ENCODE data around the gene ANO1. TPM values are rescaled to one million over a fixed set of nuclear protein-coding genes. Genes with fewer than 3 reads are reported as not detected.
A peak's percentile ranks its signal among the peaks of the same experiment; 100 is the strongest.

The ANO1 gene
- total and polyA plus RNA-seq, 12 donors = 0.67 to 6.7 (median 2.2) TPM

DNA sequence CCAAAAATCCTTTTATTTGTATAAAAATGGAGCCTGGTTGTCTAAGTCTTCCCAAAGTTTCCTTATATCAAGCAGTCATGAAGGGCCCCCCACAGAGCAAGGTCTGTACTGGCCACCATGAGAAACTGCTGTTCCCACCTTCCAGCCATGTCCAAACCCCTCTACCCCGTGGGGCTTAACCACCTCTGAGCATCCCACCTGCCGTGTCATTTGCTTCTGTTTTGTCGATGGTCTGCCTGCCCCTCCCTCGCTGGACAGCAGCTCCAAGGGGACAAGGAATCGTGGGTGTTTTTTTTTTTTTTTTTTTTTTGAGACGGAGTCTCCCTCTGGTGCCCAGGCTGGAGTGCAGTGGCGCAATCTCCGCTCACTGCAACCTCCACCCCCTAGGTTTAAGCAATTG, 11.1 kb upstream of the ANO1 start:
- DNase-seq = peak in 1 of 7 donors; percentile 5
- H3K9me3 ChIP-seq (replicated peaks in 1 of 3) = no peaks in the 10 kb centered on the region
- no peak for TF ChIP-seq POLR2A (IDR thresholded peaks at IDR 0.05)
- TF ChIP-seq, protein P1, sequence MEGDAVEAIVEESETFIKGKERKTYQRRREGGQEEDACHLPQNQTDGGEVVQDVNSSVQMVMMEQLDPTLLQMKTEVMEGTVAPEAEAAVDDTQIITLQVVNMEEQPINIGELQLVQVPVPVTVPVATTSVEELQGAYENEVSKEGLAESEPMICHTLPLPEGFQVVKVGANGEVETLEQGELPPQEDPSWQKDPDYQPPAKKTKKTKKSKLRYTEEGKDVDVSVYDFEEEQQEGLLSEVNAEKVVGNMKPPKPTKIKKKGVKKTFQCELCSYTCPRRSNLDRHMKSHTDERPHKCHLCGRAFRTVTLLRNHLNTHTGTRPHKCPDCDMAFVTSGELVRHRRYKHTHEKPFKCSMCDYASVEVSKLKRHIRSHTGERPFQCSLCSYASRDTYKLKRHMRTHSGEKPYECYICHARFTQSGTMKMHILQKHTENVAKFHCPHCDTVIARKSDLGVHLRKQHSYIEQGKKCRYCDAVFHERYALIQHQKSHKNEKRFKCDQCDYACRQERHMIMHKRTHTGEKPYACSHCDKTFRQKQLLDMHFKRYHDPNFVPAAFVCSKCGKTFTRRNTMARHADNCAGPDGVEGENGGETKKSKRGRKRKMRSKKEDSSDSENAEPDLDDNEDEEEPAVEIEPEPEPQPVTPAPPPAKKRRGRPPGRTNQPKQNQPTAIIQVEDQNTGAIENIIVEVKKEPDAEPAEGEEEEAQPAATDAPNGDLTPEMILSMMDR (IDR thresholded peaks at IDR 0.05) = no peak
- peaks cover 7% of the 10 kb centered on the region for H3K27me3 ChIP-seq
- no peaks in the 10 kb centered on the region for H3K36me3 ChIP-seq (replicated peaks in 1 of 2)
- intact Hi-C loops (cut with DNase I) = no loop called here
- no peak overlapping the region for H3K27ac ChIP-seq
- H3K4me1 ChIP-seq (replicated peaks in 1 of 2) = no peaks in the 10 kb centered on the region
- no peak overlapping the region for H3K4me3 ChIP-seq
- 86 to 91% (median 87%) methylated on average over 6 to 8 of the region's 8 CpGs for WGBS, 4 donors

DNA sequence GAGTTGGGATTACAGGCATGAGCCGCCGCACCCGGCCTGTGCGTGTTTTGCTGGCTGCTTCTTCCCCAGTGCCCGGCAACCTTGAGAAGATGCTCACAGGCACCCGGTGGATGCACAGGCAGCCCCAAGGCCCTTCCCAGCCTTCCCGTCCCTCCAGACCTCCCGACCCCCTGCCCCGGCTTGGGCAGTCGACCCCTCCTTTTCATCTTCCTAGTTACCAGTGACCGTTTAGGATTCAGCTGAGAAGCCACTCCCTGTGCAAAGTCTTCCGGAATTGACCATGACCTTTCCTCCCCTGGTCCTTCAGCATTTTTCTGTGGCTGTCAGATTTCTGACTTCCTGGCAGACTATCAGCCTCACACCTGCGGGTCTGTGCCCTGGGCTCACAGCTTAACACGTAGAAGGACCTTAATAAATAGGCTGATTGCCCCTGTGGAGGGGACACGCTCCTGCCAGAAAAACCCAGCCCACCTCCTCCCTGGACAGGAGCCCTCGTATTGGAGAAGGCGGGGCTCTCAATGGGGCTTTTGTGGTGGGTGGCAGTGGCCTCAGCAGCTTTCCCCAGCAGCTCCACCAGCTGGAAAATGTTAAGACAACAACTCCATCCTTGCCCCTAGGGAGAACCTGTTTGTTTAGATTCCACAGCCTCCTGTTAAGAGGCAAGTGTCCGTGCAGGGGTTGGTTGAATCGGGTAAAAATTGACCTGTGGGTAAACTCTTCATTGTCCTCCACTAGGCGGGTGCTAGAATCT, 10.4 kb upstream of the ANO1 start:
- H3K27me3 ChIP-seq = peaks cover 12% of the 10 kb centered on the region

DNA sequence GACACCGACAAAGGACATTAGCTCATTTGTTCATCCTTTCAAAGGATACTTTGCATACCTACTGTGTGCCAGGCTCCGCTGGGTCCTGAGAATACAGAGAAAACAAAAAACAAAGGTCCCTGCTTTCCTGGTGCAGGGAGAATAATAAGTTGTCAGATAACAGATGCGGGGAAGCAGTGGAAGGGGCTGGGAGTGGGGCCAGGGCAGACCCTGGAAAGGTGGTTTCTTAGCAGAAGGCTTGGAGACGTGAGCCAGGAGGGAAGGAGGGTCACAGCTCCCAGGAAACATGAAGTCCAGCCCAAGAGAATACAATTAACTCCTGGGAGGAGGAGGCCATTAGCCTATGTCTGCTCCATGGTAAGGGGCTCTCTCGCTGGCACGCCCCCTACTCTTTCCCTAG, 9.8 kb upstream of the ANO1 start:
- Histone ChIP-seq H3K36me3 (replicated peaks in 1 of 2) (no peaks in the 10 kb centered on the region), H3K9me3 (replicated peaks in 1 of 3) (no peaks in the 10 kb centered on the region), H3K4me3 (no peak overlapping the region), H3K27me3 (peaks cover 12% of the 10 kb centered on the region), H3K27ac (no peak overlapping the region), H3K4me1 (replicated peaks in 1 of 2) (no peaks in the 10 kb centered on the region)
- intact Hi-C loops (cut with DNase I) = no loop called here
- TF ChIP-seq, protein P1 (IDR thresholded peaks at IDR 0.05) = no peak
- TF ChIP-seq POLR2A (IDR thresholded peaks at IDR 0.05) = no peak
- DNase-seq = peak in 1 of 7 donors; percentile 13
- WGBS, 4 donors = 57 to 67% (median 58%) methylated on average over 5 to 6 of the region's 6 CpGs

More for the DNA sequence above, 10.4 kb upstream of the ANO1 start:
- no peaks in the 10 kb centered on the region for H3K4me1 ChIP-seq (replicated peaks in 1 of 2)
- DNase-seq = peak in 1 of 7 donors; percentile 25
- H3K36me3 ChIP-seq (replicated peaks in 1 of 2) = no peaks in the 10 kb centered on the region
- 34 to 43% (median 42%) methylated on average over 18 to 20 of the region's 20 CpGs for WGBS, 4 donors
- no peaks in the 10 kb centered on the region for H3K9me3 ChIP-seq (replicated peaks in 1 of 3)
- TF ChIP-seq, protein P1 (IDR thresholded peaks at IDR 0.05) = no peak
- TF ChIP-seq POLR2A (IDR thresholded peaks at IDR 0.05) = no peak
- intact Hi-C loops (cut with DNase I) = no loop called here
- H3K4me3 ChIP-seq = no peak overlapping the region
- H3K27ac ChIP-seq = no peak overlapping the region

DNA sequence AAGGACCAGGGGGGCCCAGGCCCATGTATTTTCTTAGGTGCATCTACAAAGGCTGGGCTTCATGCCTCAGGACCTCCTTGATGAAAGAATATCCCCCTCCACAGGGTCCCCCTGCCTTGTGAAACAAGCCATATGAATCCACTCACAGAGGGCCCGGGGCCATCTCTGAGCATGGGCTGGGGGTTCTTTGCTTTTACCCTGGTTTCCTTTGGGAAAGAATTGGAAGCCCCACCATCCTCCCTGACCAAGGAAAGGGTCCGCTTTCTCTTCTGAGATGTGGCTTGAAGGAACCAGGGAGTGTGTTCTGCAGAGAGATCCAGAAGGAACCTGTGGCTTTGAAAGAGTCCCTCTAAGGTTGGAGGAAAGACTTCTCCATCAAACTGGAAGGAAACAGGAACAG, 9.2 kb upstream of the ANO1 start:
- Histone ChIP-seq H3K9me3 (replicated peaks in 1 of 3) (no peaks in the 10 kb centered on the region), H3K27ac (no peak overlapping the region), H3K27me3 (peaks cover 12% of the 10 kb centered on the region), H3K4me1 (replicated peaks in 1 of 2) (no peaks in the 10 kb centered on the region), H3K4me3 (no peak overlapping the region), H3K36me3 (replicated peaks in 1 of 2) (no peaks in the 10 kb centered on the region)
- 75 to 92% (median 88%) methylated on average over 2 of the region's 2 CpGs for WGBS, 4 donors
- DNase-seq = peak in 1 of 7 donors; percentile 20
- intact Hi-C loops (cut with DNase I) = no loop called here
- TF ChIP-seq, protein P1 (IDR thresholded peaks at IDR 0.05) = no peak
- TF ChIP-seq POLR2A (IDR thresholded peaks at IDR 0.05) = no peak
